Measurements from ENCODE around the gene KRTAP4-3.
"Not testable (repeated sequence)": the region's sequence is repeated elsewhere in the genome, so short reads cannot be mapped to it uniquely, and the experiment has no call there.

DNA sequence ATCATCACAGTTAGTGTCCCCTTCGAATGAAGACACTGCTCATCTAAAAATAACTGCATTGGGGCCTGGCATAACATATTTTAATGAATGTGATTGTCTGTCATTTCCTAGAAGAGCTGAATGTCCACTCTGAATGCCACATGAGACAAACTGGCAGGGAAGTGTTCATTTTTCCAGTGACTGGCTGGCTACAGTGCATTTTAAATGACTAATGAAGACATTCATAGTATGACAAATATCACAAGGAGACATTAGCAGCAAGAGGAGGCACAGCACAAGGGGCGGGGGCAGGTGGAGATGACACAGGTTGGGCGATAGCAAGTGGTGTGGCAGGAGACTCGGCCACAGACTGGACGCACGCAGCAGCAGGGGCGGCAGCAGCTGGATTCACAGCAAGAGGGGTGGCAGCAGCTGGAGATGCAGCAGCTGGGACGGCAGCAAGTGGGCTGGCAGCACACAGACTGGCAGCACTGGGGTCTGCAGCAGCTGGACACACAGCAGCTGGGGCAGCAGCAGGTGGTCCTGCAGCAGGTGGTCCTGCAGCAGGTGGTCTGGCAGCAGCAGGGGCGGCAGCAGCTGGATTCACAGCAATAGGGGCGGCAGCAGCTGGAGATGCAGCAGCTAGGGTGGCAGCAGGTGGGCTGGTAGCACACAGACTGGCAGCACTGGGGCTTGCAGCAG lies 18.9 kb downstream of the KRTAP4-3 start:
- TF ChIP-seq, protein P1, sequence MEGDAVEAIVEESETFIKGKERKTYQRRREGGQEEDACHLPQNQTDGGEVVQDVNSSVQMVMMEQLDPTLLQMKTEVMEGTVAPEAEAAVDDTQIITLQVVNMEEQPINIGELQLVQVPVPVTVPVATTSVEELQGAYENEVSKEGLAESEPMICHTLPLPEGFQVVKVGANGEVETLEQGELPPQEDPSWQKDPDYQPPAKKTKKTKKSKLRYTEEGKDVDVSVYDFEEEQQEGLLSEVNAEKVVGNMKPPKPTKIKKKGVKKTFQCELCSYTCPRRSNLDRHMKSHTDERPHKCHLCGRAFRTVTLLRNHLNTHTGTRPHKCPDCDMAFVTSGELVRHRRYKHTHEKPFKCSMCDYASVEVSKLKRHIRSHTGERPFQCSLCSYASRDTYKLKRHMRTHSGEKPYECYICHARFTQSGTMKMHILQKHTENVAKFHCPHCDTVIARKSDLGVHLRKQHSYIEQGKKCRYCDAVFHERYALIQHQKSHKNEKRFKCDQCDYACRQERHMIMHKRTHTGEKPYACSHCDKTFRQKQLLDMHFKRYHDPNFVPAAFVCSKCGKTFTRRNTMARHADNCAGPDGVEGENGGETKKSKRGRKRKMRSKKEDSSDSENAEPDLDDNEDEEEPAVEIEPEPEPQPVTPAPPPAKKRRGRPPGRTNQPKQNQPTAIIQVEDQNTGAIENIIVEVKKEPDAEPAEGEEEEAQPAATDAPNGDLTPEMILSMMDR (IDR thresholded peaks at IDR 0.05) = not testable (repeated sequence)
- not testable (repeated sequence) for TF ChIP-seq POLR2A (IDR thresholded peaks at IDR 0.05)

All from uterus (tissue), 2 donors.